ENCODE results near the gene KCNK2.

Gene KCNK2

DNA sequence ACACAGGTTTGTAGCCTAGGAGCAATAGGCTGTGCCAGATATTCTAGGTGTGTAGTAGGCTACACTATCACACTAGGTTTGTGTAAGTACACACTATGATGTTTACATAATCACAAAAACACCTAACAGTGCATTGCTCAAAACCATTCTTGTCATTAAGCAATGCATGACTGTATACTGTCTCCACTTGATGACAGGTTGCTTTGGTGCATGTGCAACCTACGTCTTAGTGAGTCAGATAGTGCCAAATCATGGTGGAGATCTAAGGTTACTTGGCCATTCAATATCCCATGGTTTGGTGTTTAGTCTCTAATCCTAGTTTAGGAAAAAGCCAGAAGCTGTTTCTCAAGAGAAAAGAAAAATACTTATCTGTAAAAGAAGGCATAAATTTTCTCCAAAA is 181.1 kb downstream of the KCNK2 start:
- no peak for DNase-seq

- DNase-seq, result no peak
Observed at GRCh38 chr1:215264649-215265048, 182.1 kb downstream of the KCNK2 start.

DNA sequence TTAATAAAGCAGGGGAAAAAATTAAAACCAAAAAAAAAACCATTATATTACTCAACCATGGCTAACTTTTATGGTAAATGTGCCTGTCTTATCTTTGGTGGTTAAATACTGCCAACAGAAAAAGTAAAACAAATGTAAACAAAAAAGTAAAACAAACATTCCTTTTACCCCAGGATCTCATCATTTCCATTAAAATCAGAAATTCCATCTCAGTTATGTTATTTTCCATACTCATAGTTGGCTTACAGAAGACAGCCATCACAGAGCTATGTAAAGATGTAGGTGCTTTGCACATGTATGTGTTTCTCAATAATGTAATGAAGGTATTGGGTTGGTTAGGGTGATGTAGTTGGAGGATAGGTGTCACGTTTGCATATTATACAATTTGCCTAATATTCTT is 185.0 kb downstream of the KCNK2 start:
- no peak for DNase-seq

DNA sequence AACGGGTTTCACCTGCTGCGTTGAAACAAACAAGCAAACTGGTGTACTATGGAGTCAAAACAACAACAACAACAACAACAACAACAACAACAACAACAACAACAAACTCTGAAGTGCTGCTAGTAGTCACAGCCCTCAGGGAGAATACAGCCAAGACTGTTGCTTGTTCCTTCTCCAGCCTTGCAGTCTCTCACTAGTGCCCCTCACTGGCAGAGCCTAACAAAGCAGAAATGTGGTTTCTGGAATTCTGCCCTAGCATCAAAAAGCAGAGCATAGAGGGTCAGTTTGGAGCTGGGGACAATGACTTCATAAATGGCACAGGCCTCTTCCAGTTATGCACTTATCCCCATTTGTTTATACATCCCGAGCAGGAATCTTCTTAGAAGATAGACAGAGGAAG is 187.4 kb downstream of the KCNK2 start:
- no peak for DNase-seq

- DNase-seq, result peak; percentile 62
Observed at GRCh38 chr1:215273838-215274516, 191.4 kb downstream of the KCNK2 start.

GRCh38 chr1:215276582-215276981 is 194.0 kb downstream of the KCNK2 start:
- no peak for DNase-seq

- DNase-seq, result no peak
Observed at GRCh38 chr1:215277532-215277931, 195.0 kb downstream of the KCNK2 start.

DNA sequence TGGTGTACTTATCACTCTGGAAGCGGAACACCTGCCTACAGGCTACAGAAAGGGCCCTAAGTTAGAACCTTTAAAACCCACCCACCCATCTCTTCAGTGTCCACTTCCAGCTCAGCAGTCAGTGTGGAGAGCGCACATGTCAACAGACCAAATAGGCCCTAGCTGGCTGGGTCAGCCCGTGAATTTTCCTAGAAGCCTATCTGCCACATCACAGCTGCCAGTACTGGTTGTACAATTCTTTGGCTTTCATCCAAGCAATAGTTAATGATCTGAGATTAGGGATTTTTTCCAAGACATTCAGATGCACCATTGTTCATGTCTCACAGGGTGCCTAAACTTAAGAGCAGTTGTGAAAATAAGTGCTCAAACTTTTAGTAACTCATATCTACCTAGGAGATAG is 197.1 kb downstream of the KCNK2 start:
- DNase-seq, result no peak

- DNase-seq, result peak; percentile 19
Observed at GRCh38 chr1:215282557-215282956, 200.0 kb downstream of the KCNK2 start.

DNA sequence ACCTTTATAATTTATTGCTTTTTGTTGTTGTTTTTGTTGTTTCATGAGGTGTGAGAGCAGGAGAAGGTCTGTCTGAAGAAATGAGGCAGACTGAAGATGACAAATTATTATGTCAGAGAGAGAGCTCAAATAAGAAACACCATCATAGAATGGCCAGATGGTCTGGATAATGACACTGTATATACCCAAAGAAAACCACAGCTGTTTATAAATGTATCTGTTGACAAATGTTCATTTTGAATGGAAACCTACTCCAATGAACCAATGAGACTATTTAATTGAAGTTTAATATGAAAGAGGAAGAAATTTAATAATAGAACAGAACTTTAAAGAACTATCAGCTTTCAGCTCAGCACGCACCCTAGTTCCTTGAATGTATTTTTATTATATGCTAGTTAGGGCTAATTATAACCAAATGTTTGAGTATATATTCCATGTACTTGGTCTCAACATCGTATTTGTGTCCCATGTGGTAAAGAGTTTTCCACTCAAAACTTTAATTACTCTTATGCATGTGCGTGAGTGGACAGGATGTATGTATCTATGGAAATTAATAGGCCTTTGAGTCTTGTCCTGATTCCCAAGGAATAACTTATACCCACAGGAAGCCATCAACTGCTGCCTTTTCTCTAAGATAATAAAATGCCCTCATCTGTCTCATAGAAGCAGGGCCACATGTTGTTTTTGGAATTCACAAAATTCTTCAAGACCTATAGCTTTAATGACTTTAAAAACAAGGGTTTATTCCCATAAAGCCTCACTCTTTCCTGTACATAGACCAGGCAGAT is 202.7 kb downstream of the KCNK2 start:
- DNase-seq, result no peak

All from kidney glomerular epithelial cell (primary cell).